Stimulated activated naive CD8-positive, alpha-beta T cell treated with anti-CD3 and anti-CD28 coated beads, Interleukin-15, Interleukin-2, amounts not matched to agents 100 ng/mL and 50 ng/mL, for 24 hours (primary cell): ENCODE data around the gene ATXN7L1.
A peak's percentile ranks its signal among the peaks of the same experiment; 100 is the strongest.

Experiments
- H3K27ac Mint-ChIP-seq: one replicate; pipeline ENCODE4 v1.8.0; 2021; ENCODE audit warnings: mild to moderate bottlenecking, mixed read lengths
- H3K27me3 Mint-ChIP-seq: one replicate; pipeline ENCODE4 v1.8.0; 2021; ENCODE audit warnings: mixed read lengths
- H3K36me3 Mint-ChIP-seq: one replicate; pipeline ENCODE4 v1.8.0; 2021; ENCODE audit warnings: low read depth, mixed read lengths
- H3K4me1 Mint-ChIP-seq: one replicate; pipeline ENCODE4 v1.8.0; 2021; ENCODE audit warnings: low read depth, mixed read lengths
- H3K4me3 Mint-ChIP-seq: one replicate; pipeline ENCODE4 v1.8.0; 2021; ENCODE audit warnings: mild to moderate bottlenecking, mixed read lengths
- H3K9me3 Mint-ChIP-seq: one replicate; pipeline ENCODE4 v1.8.0; 2021; ENCODE audit warnings: mixed read lengths

Gene ATXN7L1

GRCh38 chr7:105680505-105681187 lies 195.8 kb downstream of the ATXN7L1 start:
- no peak overlapping the region for H3K27ac Mint-ChIP-seq
- peaks cover 41% of the 10 kb centered on the region for H3K4me1 Mint-ChIP-seq

GRCh38 chr7:105678811-105679495 lies 197.4 kb downstream of the ATXN7L1 start:
- peaks cover 58% of the 10 kb centered on the region for H3K4me1 Mint-ChIP-seq
- H3K9me3 Mint-ChIP-seq: no peaks in the 10 kb centered on the region
- peak overlapping the region; percentile 82 for H3K4me3 Mint-ChIP-seq
- no peaks in the 10 kb centered on the region for H3K36me3 Mint-ChIP-seq
- H3K27me3 Mint-ChIP-seq: no peaks in the 10 kb centered on the region
- H3K27ac Mint-ChIP-seq: peak overlapping the region; percentile 94

More at GRCh38 chr7:105680505-105681187, 195.8 kb downstream of the ATXN7L1 start:
- H3K27me3 Mint-ChIP-seq: no peaks in the 10 kb centered on the region
- H3K9me3 Mint-ChIP-seq: no peaks in the 10 kb centered on the region
- H3K36me3 Mint-ChIP-seq: no peaks in the 10 kb centered on the region
- no peak overlapping the region for H3K4me3 Mint-ChIP-seq

- no peaks in the 10 kb centered on the region for H3K36me3 Mint-ChIP-seq
- H3K27ac Mint-ChIP-seq: peak overlapping the region; percentile 94
- peak overlapping the region; percentile 82 for H3K4me3 Mint-ChIP-seq
- no peaks in the 10 kb centered on the region for H3K27me3 Mint-ChIP-seq
- no peaks in the 10 kb centered on the region for H3K9me3 Mint-ChIP-seq
- peaks cover 68% of the 10 kb centered on the region for H3K4me1 Mint-ChIP-seq
These were observed 198.4 kb downstream of the ATXN7L1 start for GRCh38 chr7:105677817-105678573.

- H3K4me1 Mint-ChIP-seq: peaks cover 72% of the 10 kb centered on the region
- H3K9me3 Mint-ChIP-seq: no peaks in the 10 kb centered on the region
- no peaks in the 10 kb centered on the region for H3K36me3 Mint-ChIP-seq
- no peaks in the 10 kb centered on the region for H3K27me3 Mint-ChIP-seq
- peak overlapping the region; percentile 82 for H3K4me3 Mint-ChIP-seq
- peak overlapping the region; percentile 94 for H3K27ac Mint-ChIP-seq
These were observed 199.0 kb downstream of the ATXN7L1 start for GRCh38 chr7:105677410-105677730.

GRCh38 chr7:105675934-105676371 lies 200.4 kb downstream of the ATXN7L1 start:
- H3K27ac Mint-ChIP-seq: peak overlapping the region; percentile 79
- H3K9me3 Mint-ChIP-seq: no peaks in the 10 kb centered on the region
- peak overlapping the region; percentile 49 for H3K4me3 Mint-ChIP-seq
- no peaks in the 10 kb centered on the region for H3K36me3 Mint-ChIP-seq
- peaks cover 74% of the 10 kb centered on the region for H3K4me1 Mint-ChIP-seq
- H3K27me3 Mint-ChIP-seq: no peaks in the 10 kb centered on the region

- Mint-ChIP-seq H3K4me1 (peaks cover 70% of the 10 kb centered on the region), H3K27ac (peak overlapping the region; percentile 33), H3K27me3 (no peaks in the 10 kb centered on the region), H3K4me3 (peak overlapping the region; percentile 49), H3K36me3 (no peaks in the 10 kb centered on the region), H3K9me3 (no peaks in the 10 kb centered on the region)
These were observed 202.0 kb downstream of the ATXN7L1 start for GRCh38 chr7:105674200-105674920.

GRCh38 chr7:105673367-105674084 lies 202.9 kb downstream of the ATXN7L1 start:
- Mint-ChIP-seq H3K4me3 (no peak overlapping the region), H3K27ac (peak overlapping the region; percentile 33), H3K27me3 (no peaks in the 10 kb centered on the region), H3K36me3 (no peaks in the 10 kb centered on the region), H3K4me1 (peaks cover 62% of the 10 kb centered on the region), H3K9me3 (no peaks in the 10 kb centered on the region)

GRCh38 chr7:105672801-105673200 lies 203.6 kb downstream of the ATXN7L1 start:
- H3K4me3 Mint-ChIP-seq: no peak overlapping the region
- H3K27me3 Mint-ChIP-seq: no peaks in the 10 kb centered on the region
- no peak overlapping the region for H3K27ac Mint-ChIP-seq
- H3K9me3 Mint-ChIP-seq: no peaks in the 10 kb centered on the region
- peaks cover 54% of the 10 kb centered on the region for H3K4me1 Mint-ChIP-seq
- H3K36me3 Mint-ChIP-seq: no peaks in the 10 kb centered on the region

- Mint-ChIP-seq H3K27me3 (no peaks in the 10 kb centered on the region), H3K4me3 (no peak overlapping the region), H3K27ac (no peak overlapping the region), H3K36me3 (peaks cover 7% of the 10 kb centered on the region), H3K9me3 (no peaks in the 10 kb centered on the region), H3K4me1 (no peaks in the 10 kb centered on the region)
These were observed 210.1 kb downstream of the ATXN7L1 start for GRCh38 chr7:105666324-105666723.

- no peaks in the 10 kb centered on the region for H3K9me3 Mint-ChIP-seq
- H3K4me3 Mint-ChIP-seq: no peak overlapping the region
- peaks cover 13% of the 10 kb centered on the region for H3K36me3 Mint-ChIP-seq
- no peak overlapping the region for H3K27ac Mint-ChIP-seq
- no peaks in the 10 kb centered on the region for H3K4me1 Mint-ChIP-seq
- H3K27me3 Mint-ChIP-seq: no peaks in the 10 kb centered on the region
These were observed 210.7 kb downstream of the ATXN7L1 start for GRCh38 chr7:105665684-105666083.

- Mint-ChIP-seq H3K27me3 (no peaks in the 10 kb centered on the region), H3K36me3 (peaks cover 16% of the 10 kb centered on the region), H3K9me3 (no peaks in the 10 kb centered on the region), H3K27ac (no peak overlapping the region), H3K4me1 (no peaks in the 10 kb centered on the region), H3K4me3 (no peak overlapping the region)
These were observed 211.4 kb downstream of the ATXN7L1 start for GRCh38 chr7:105664816-105665525.

- Mint-ChIP-seq H3K4me3 (no peak overlapping the region), H3K4me1 (no peaks in the 10 kb centered on the region), H3K27ac (no peak overlapping the region), H3K9me3 (no peaks in the 10 kb centered on the region), H3K36me3 (peaks cover 23% of the 10 kb centered on the region), H3K27me3 (no peaks in the 10 kb centered on the region)
These were observed 213.4 kb downstream of the ATXN7L1 start for GRCh38 chr7:105662998-105663397.

GRCh38 chr7:105661625-105662024 lies 214.8 kb downstream of the ATXN7L1 start:
- Mint-ChIP-seq H3K27me3 (no peaks in the 10 kb centered on the region), H3K4me3 (no peak overlapping the region), H3K27ac (no peak overlapping the region)

More at GRCh38 chr7:105661625-105662024, 214.8 kb downstream of the ATXN7L1 start:
- Mint-ChIP-seq H3K9me3 (no peaks in the 10 kb centered on the region), H3K36me3 (peaks cover 23% of the 10 kb centered on the region), H3K4me1 (no peaks in the 10 kb centered on the region)
